Stimulated activated naive CD8-positive, alpha-beta T cell treated with anti-CD3 and anti-CD28 coated beads, Interleukin-15, Interleukin-2, amounts not matched to agents 100 U/mL and 50 U/mL, for 24 hours (primary cell): ENCODE data around the gene LTBP2.

Experiments used
- ATAC-seq: fragments of 150-1000 bp; cut with Tn5 transposase; one replicate; pipeline ENCODE4 v1.10.0; 2021
- DNase-seq: peaks from one replicate; pipeline ENCODE4 v3.0.0; 2021

LTBP2 gene

GRCh38 chr14:74612350-74613021 lies 449 bp upstream of the LTBP2 start:
- DNase-seq = peak; percentile 92
- ATAC-seq = peak; percentile 87

GRCh38 chr14:74610866-74611649 lies 979 bp downstream of the LTBP2 start:
- no peak for DNase-seq
- ATAC-seq = no peak

- no peak for DNase-seq
- no peak for ATAC-seq
These were observed 1.7 kb downstream of the LTBP2 start for GRCh38 chr14:74610199-74610865.

- DNase-seq = no peak
- ATAC-seq = no peak
These were observed 2.3 kb downstream of the LTBP2 start for GRCh38 chr14:74609721-74610120.

GRCh38 chr14:74608959-74609611 lies 3.0 kb downstream of the LTBP2 start:
- ATAC-seq (peak; percentile 33), DNase-seq (peak; percentile 91)

GRCh38 chr14:74606727-74607126 lies 5.3 kb downstream of the LTBP2 start:
- DNase-seq = no peak
- no peak for ATAC-seq

- DNase-seq = no peak
- ATAC-seq = no peak
These were observed 6.4 kb downstream of the LTBP2 start for GRCh38 chr14:74605531-74606223.

- no peak for ATAC-seq
- no peak for DNase-seq
These were observed 7.1 kb downstream of the LTBP2 start for GRCh38 chr14:74604911-74605310.

- DNase-seq (no peak), ATAC-seq (no peak)
These were observed 7.9 kb downstream of the LTBP2 start for GRCh38 chr14:74604157-74604556.

- no peak for ATAC-seq
- no peak for DNase-seq
These were observed 10.1 kb downstream of the LTBP2 start for GRCh38 chr14:74601982-74602381.

- no peak for ATAC-seq
- no peak for DNase-seq
These were observed 12.1 kb downstream of the LTBP2 start for GRCh38 chr14:74599946-74600345.

GRCh38 chr14:74599321-74599761 lies 12.7 kb downstream of the LTBP2 start:
- ATAC-seq = no peak
- DNase-seq = no peak

GRCh38 chr14:74596741-74597450 lies 15.1 kb downstream of the LTBP2 start:
- no peak for DNase-seq
- ATAC-seq = no peak

- ATAC-seq = no peak
- no peak for DNase-seq
These were observed 16.9 kb downstream of the LTBP2 start for GRCh38 chr14:74595006-74595735.

GRCh38 chr14:74594606-74595005 lies 17.4 kb downstream of the LTBP2 start:
- ATAC-seq = no peak
- no peak for DNase-seq

GRCh38 chr14:74594029-74594428 lies 18.0 kb downstream of the LTBP2 start:
- DNase-seq (no peak), ATAC-seq (no peak)

GRCh38 chr14:74593241-74593953 lies 18.6 kb downstream of the LTBP2 start:
- ATAC-seq (no peak), DNase-seq (no peak)

- ATAC-seq = no peak
- DNase-seq = no peak
These were observed 19.4 kb downstream of the LTBP2 start for GRCh38 chr14:74592476-74593201.

GRCh38 chr14:74591899-74592298 lies 20.1 kb downstream of the LTBP2 start:
- DNase-seq (no peak), ATAC-seq (no peak)
